Osteoblast (primary cell): ENCODE data around the gene TMEM176A. TPM values are rescaled to one million over a fixed set of nuclear protein-coding genes. Genes with fewer than 3 reads are reported as not detected.

ENCODE experiments used
- DNase-seq: peaks from one replicate; pipeline ENCODE4 v3.0.0; 2011; ENCODE audit warnings: low spot score, mixed read lengths; ENCODE audit not compliant: insufficient read length; ENCODE audit errors: missing footprints
- H2AFZ ChIP-seq: 2 replicates; pipeline ENCODE4 v1.6.0; 2011; ENCODE audit warnings: mild to moderate bottlenecking, low read length
- H3K27ac ChIP-seq: 2 replicates; pipeline ENCODE4 v1.5.1; 2011; ENCODE audit warnings: mild to moderate bottlenecking, low read depth, low read length, moderate library complexity
- H3K27me3 ChIP-seq: 2 replicates; pipeline ENCODE4 v1.6.0; 2012; ENCODE audit warnings: mild to moderate bottlenecking, control low read depth, inconsistent platforms, low read length, moderate library complexity; ENCODE audit not compliant: insufficient read depth
- H3K36me3 ChIP-seq: 2 replicates; pipeline ENCODE4 v1.5.1; 2011; ENCODE audit warnings: mild to moderate bottlenecking, low read length, control low read depth, moderate library complexity; ENCODE audit not compliant: insufficient read depth
- H3K4me1 ChIP-seq: 2 replicates; pipeline ENCODE4 v1.5.1; 2011; ENCODE audit warnings: mild to moderate bottlenecking, low read length, control low read depth, moderate library complexity; ENCODE audit not compliant: insufficient read depth
- H3K4me2 ChIP-seq: 2 replicates; pipeline ENCODE4 v1.6.0; 2011; ENCODE audit warnings: mild to moderate bottlenecking, low read length; ENCODE audit not compliant: insufficient read depth
- H3K4me3 ChIP-seq: fragments of 200-600 bp; sonication (generic); 3 replicates; pipeline ENCODE4 v1.5.1; 2012; ENCODE audit warnings: mild to moderate bottlenecking, low read length, inconsistent platforms; ENCODE audit not compliant: insufficient read depth
- H3K79me2 ChIP-seq: 2 replicates; pipeline ENCODE4 v1.6.0; 2012; ENCODE audit warnings: mild to moderate bottlenecking, low read length, control low read depth, inconsistent platforms; ENCODE audit not compliant: insufficient read depth
- H3K9me3 ChIP-seq: 2 replicates; pipeline ENCODE4 v1.5.1; 2011; ENCODE audit warnings: low read depth, low read length, control low read depth
- H4K20me1 ChIP-seq: 2 replicates; pipeline ENCODE4 v1.6.0; 2012; ENCODE audit warnings: mild to moderate bottlenecking, low read length, control low read depth; ENCODE audit not compliant: insufficient read depth
- total RNA-seq: library from RNA; depleted of rRNA; stranded (reverse); fragments of >200 nt; gene quantifications from 2 replicates; pipeline ENCODE4 v1.2.3, GENCODE V29; 2012
- TF ChIP-seq, protein P1 (sequence below): IDR thresholded peaks from 2 replicates; pipeline ENCODE4 v1.5.1; 2011; ENCODE audit warnings: mild to moderate bottlenecking, low read depth, low read length, moderate library complexity; ENCODE audit errors: extremely low read depth

TMEM176A gene
- total RNA-seq, 1 donor: not detected

DNA sequence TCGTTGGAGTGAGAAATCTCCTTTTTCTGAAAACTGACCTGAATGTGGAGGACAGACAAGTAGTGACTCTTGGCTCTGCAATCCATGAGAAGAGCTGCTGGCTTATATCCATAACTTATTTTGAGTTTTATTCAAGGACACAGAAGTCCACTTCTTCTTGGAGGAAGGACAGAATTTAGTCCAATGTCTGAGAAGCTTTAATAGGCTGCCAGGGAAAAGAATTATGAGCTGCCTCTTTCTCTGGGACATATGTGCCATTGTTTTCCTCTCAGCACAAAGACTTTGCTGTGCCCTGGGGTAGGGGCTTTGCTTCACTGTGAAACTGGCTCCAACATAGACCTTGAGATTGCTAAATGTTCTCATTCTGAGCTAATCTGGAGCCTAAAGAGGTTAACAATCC lies 31.3 kb downstream of the TMEM176A start:
- Histone ChIP-seq H3K4me3 (no peak overlapping the region), H3K4me1 (no peaks in the 10 kb centered on the region), H3K27me3 (no peaks in the 10 kb centered on the region), H3K4me2 (no peak overlapping the region), H3K9me3 (no peaks in the 10 kb centered on the region), H4K20me1 (no peaks in the 10 kb centered on the region), H3K27ac (no peak overlapping the region), H2AFZ (no peak overlapping the region), H3K79me2 (no peaks in the 10 kb centered on the region), H3K36me3 (no peaks in the 10 kb centered on the region)
- peak; percentile 17 for DNase-seq
- TF ChIP-seq, protein P1, sequence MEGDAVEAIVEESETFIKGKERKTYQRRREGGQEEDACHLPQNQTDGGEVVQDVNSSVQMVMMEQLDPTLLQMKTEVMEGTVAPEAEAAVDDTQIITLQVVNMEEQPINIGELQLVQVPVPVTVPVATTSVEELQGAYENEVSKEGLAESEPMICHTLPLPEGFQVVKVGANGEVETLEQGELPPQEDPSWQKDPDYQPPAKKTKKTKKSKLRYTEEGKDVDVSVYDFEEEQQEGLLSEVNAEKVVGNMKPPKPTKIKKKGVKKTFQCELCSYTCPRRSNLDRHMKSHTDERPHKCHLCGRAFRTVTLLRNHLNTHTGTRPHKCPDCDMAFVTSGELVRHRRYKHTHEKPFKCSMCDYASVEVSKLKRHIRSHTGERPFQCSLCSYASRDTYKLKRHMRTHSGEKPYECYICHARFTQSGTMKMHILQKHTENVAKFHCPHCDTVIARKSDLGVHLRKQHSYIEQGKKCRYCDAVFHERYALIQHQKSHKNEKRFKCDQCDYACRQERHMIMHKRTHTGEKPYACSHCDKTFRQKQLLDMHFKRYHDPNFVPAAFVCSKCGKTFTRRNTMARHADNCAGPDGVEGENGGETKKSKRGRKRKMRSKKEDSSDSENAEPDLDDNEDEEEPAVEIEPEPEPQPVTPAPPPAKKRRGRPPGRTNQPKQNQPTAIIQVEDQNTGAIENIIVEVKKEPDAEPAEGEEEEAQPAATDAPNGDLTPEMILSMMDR: no peak

DNA sequence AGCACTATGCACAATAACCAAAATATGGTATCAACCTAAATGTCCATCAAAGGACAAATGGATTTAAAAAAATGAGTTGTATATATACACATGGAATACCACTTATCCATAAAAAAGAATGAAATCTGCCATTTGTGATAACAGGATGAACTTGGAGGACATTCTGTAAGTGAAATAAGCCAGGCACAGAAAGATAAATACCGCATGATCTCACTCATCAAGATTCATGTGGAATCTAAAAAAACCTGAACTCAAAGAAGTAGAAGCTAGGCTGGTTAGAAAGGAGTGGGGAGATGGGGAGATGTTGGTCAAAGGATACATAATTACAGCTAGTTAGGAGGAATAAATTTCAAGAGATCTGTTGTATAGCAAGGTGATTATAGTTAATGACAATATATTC lies 34.5 kb downstream of the TMEM176A start:
- H2AFZ ChIP-seq: no peak overlapping the region
- no peaks in the 10 kb centered on the region for H3K79me2 ChIP-seq
- H3K4me3 ChIP-seq: no peak overlapping the region
- H4K20me1 ChIP-seq: no peaks in the 10 kb centered on the region
- DNase-seq: no peak
- no peak overlapping the region for H3K4me2 ChIP-seq
- no peaks in the 10 kb centered on the region for H3K36me3 ChIP-seq
- no peaks in the 10 kb centered on the region for H3K4me1 ChIP-seq
- TF ChIP-seq, protein P1: no peak
- no peaks in the 10 kb centered on the region for H3K27me3 ChIP-seq
- no peak overlapping the region for H3K27ac ChIP-seq
- H3K9me3 ChIP-seq: no peaks in the 10 kb centered on the region

DNA sequence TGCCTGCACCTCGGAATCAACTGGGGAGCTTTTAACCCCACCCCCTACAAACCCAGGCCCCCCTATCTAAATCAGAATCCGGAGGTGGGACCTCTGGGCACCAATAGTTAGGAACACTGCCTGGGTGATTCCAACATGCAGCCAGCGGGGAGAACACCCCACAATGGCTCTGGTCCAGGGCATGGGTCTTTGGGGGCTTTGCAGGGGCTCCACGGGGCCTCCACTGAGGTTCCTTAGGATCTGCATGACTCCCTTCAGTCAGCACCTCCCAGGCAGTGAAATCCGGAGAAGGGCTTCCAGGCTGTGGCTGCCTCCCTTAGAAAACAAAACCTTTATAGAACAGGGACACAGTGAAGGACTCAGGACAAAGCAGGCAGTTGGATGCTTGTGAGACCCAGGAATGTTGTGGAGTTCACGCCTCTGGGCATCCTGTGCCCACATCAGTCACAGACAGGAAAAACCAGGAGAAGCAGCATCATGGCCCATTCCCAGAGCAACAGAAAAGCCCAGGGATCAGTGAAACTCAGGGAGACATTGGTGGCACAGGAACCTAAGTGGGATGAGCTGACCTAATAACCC lies 35.2 kb downstream of the TMEM176A start:
- Histone ChIP-seq H3K4me3 (no peak overlapping the region), H3K27me3 (no peaks in the 10 kb centered on the region), H3K36me3 (no peaks in the 10 kb centered on the region), H2AFZ (no peak overlapping the region), H4K20me1 (no peaks in the 10 kb centered on the region), H3K27ac (no peak overlapping the region), H3K4me1 (no peaks in the 10 kb centered on the region), H3K79me2 (no peaks in the 10 kb centered on the region), H3K9me3 (no peaks in the 10 kb centered on the region), H3K4me2 (no peak overlapping the region)
- no peak for DNase-seq
- TF ChIP-seq, protein P1: no peak

DNA sequence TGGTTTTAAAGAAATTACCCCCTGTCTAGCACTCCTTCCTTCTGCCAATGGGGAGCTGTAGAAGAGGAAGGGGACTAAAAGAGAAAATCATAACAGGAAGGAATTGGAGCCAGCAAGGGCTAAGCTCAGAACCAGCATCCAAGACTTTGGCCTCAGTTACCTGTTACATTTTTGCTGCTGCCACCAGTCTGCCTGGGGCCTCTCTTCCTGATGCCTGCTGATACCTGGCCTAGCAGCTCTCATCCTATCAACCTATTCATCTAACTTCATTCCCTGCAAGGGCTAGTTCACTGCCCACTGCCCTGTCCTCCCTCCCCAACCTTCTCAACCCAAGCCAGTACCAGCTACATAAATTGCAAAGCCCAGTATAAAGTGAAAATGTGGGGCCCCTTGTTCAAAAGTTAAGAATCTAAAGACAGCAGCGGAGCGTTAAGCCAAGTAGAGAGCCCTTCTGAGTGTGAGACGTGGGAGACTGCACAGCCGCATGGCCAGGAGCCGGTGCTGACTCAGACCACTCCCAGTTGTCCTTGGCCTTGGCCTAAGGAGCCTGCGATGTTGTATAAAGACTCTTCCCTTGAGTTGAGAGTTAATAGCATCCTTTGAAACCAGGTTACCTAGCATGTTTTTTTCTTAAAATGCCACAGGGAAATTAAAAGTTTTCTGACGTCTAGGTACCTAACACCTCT lies 38.5 kb downstream of the TMEM176A start:
- no peaks in the 10 kb centered on the region for H4K20me1 ChIP-seq
- TF ChIP-seq, protein P1: no peak

More for the DNA sequence above, 38.5 kb downstream of the TMEM176A start:
- Histone ChIP-seq H3K4me1 (no peaks in the 10 kb centered on the region), H3K27ac (no peak overlapping the region), H3K36me3 (no peaks in the 10 kb centered on the region), H3K9me3 (no peaks in the 10 kb centered on the region), H3K27me3 (no peaks in the 10 kb centered on the region), H3K4me2 (no peak overlapping the region), H2AFZ (no peak overlapping the region), H3K79me2 (no peaks in the 10 kb centered on the region), H3K4me3 (no peak overlapping the region)
- DNase-seq: no peak
